ENCODE measurements around the gene AHR. TPM values are rescaled to one million over a fixed set of nuclear protein-coding genes. Genes with fewer than 3 reads are reported as not detected.
"Not testable (repeated sequence)": the region's sequence is repeated elsewhere in the genome, so short reads cannot be mapped to it uniquely, and the experiment has no call there.

The AHR gene
- total RNA-seq, 2 experiments from 2014 or later = 36.7 to 42.3 TPM

DNA sequence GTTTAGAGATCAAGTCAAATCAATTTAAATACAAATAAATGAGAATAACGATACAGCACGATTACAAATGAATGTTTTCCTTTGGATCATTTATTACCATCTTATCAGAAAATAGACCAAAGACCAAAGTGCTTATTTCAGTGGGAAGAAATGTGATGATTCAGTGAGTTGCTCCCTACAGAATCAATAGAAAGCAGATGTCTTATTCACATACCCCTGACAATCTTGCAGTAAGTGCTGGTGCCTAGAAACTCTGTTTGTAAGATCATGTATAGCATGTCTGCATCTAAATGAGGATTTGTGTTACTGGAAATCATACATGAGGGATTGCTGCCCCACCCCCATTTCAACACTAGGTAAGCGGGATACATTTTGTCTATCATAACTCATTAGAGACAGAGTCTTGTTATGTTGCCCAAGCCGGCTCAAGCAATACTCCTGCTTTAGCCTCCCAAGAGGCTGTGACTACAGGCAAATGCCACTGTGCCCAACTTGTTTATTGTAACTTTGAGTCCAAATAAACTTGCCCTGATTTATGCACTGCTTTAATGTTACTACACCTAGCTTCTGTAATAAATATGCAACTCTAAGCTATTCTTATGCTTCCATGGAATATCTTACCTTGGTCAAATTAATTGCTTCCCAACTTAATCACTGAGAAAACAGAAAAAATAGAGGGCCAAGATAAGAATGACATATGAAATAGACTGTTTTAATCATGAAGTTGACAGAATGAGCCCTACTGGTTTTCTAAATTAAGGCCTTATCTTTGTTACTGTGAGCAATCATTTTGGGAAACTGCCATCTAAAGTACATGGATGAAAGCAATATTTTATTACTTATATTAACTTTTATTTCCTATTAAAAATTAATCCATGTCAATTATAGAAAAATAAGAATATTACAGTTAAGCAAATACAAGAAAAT is 82.5 kb downstream of the AHR start:
- Mint-ChIP-seq H3K9me3 (ENCODE audit: low read depth) (no peaks in the 10 kb centered on the region), H3K4me1 (no peaks in the 10 kb centered on the region), H3K27me3 (peaks cover 2% of the 10 kb centered on the region), H3K27ac (no peak overlapping the region), H3K36me3 (ENCODE audit: low read depth) (no peaks in the 10 kb centered on the region), H3K4me3 (no peak overlapping the region)
- DNase-seq (no peak), ATAC-seq (no peak)
- ChIA-PET CTCF (interaction anchor here (0.7 kb wide), 1 partner anchor 837 kb away, joined by 3 read pairs; no protein-coding TSS in a partner anchor), POLR2A (no interaction called here)
- intact Hi-C loops (cut with DNase I, micrococcal nuclease) = no loop called here

DNA sequence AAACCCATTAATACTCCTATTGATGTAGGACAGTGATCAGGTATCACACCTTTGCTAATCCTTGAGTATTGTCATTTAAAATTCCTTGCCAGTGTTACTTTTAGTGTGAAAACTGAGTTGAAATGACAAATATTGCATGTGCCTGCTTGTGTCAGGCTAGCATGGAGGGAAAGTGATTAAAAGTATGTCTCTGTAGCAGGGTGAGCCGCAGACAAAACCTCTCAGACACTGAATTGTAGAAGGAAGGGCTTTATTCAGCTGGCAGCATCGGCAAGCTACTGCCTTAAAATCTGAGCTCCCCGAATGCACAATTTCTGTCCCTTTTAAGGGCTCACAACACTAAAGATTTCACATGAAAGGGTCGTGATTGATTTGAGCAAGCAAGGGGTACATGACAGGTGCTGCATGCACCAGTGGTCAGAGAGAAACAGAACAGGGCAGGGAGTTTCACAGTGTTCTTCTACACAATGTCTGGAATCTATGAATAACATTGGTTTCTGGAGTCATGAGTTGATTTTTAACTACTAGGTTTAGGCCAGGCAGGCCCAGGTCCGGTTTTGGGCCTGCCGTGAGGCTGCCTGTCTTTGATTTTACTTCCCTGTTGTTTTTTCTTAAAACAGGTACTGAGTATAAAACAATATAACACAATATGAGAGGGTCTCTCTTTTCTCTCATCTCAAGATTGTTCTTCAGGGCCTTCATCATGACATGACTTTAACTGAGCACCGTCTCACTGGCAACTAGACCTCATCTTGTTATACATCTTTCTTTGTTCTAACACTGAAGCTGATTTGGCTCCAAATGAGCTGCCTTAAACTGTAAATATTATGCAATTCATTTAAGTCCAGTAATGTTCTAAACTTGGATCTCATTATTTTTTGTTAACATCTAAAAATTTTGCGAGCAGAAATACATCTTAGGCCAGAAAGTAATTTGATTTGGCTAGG is 84.2 kb downstream of the AHR start:
- CTCF ChIA-PET; H3K4me3 Mint-ChIP-seq; H3K36me3 Mint-ChIP-seq (ENCODE audit: low read depth); H3K27ac Mint-ChIP-seq; DNase-seq; intact Hi-C loops (cut with DNase I, micrococcal nuclease); H3K27me3 Mint-ChIP-seq; H3K9me3 Mint-ChIP-seq (ENCODE audit: low read depth); H3K4me1 Mint-ChIP-seq; ATAC-seq; POLR2A ChIA-PET: not testable (repeated sequence)

DNA sequence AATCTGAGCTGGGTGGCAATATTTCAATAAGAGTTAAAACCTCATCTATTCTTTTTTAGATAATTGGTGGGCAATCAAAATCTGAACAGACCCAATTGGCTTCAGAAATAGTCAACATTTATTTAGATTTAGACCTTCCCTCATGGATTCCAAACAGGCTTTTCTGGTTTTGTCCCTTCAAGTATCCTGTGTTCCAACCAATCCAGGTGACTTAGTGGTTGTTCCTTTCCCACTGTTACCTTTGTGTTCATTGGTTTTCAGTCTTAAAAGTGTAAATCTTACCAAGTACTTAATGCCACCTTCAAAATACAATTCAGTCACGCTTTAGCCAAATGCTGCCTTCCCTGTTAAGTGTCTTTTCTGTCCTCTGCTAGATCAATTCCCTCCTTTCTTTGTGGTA is 85.9 kb downstream of the AHR start:
- H3K36me3 Mint-ChIP-seq (ENCODE audit: low read depth) = no peaks in the 10 kb centered on the region
- no peak overlapping the region for H3K4me3 Mint-ChIP-seq
- CTCF ChIA-PET = no interaction called here
- no peaks in the 10 kb centered on the region for H3K9me3 Mint-ChIP-seq (ENCODE audit: low read depth)
- intact Hi-C loops (cut with DNase I, micrococcal nuclease) = no loop called here
- no peaks in the 10 kb centered on the region for H3K4me1 Mint-ChIP-seq
- H3K27ac Mint-ChIP-seq = no peak overlapping the region
- POLR2A ChIA-PET = no interaction called here
- ATAC-seq (no peak), DNase-seq (no peak)
- peaks cover 2% of the 10 kb centered on the region for H3K27me3 Mint-ChIP-seq

DNA sequence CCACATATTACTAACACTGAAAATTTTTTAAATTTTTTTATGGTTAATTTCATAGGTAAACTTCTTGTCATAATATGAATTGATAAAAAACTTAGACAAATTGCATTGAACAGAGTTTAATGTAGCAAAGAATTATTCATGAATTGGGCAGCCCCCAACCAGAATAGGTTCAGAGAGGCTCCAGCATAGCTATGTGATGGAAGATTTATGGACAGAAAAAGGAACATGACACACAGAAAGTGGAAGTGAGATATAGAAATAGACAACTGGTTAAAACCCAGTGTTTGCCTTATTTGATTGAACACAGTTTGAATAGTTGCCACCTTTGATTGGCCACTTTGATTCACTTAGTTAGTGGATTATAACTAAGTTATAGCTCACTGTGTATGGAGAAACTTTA is 87.2 kb downstream of the AHR start:
- no peak for DNase-seq
- H3K4me1 Mint-ChIP-seq = no peaks in the 10 kb centered on the region
- ChIA-PET CTCF (interaction anchor here (1.0 kb wide), 1 partner anchor 403 kb away, joined by 3 read pairs; no protein-coding TSS in a partner anchor), POLR2A (interaction anchor here (0.6 kb wide), 1 partner anchor 289 kb away, joined by 3 read pairs; no protein-coding TSS in a partner anchor)
- intact Hi-C loops (cut with DNase I, micrococcal nuclease) = no loop called here
- no peaks in the 10 kb centered on the region for H3K36me3 Mint-ChIP-seq (ENCODE audit: low read depth)
- no peak overlapping the region for H3K27ac Mint-ChIP-seq
- no peak overlapping the region for H3K4me3 Mint-ChIP-seq
- no peaks in the 10 kb centered on the region for H3K9me3 Mint-ChIP-seq (ENCODE audit: low read depth)
- ATAC-seq = no peak
- peaks cover 2% of the 10 kb centered on the region for H3K27me3 Mint-ChIP-seq

DNA sequence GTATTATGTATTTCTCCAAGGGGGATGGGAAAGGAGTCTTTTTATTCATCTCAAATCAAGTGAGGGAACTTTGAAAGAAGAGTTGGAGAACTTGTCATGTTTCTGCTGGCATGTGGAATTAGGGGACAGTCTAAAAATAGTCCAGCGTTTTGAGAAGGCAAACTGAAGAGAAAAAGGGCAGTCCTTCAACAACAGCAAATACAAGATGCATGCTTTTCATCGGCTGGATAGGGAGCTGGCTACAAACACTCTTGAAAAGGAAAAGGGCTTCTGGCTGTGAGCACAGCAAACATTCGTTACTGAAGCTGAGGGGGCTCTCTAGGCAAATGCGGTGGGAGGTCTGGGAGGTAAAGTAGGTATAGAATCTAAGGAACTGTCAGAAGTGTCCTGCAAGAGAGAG is 91.9 kb downstream of the AHR start:
- no peak overlapping the region for H3K27ac Mint-ChIP-seq
- intact Hi-C loops (cut with DNase I, micrococcal nuclease) = no loop called here
- ATAC-seq (no peak), DNase-seq (no peak)
- POLR2A ChIA-PET = no interaction called here
- peaks cover 10% of the 10 kb centered on the region for H3K27me3 Mint-ChIP-seq
- H3K4me1 Mint-ChIP-seq = no peaks in the 10 kb centered on the region
- H3K9me3 Mint-ChIP-seq (ENCODE audit: low read depth) = peaks cover 16% of the 10 kb centered on the region
- H3K36me3 Mint-ChIP-seq (ENCODE audit: low read depth) = peaks cover 2% of the 10 kb centered on the region
- no peak overlapping the region for H3K4me3 Mint-ChIP-seq
- CTCF ChIA-PET = no interaction called here

DNA sequence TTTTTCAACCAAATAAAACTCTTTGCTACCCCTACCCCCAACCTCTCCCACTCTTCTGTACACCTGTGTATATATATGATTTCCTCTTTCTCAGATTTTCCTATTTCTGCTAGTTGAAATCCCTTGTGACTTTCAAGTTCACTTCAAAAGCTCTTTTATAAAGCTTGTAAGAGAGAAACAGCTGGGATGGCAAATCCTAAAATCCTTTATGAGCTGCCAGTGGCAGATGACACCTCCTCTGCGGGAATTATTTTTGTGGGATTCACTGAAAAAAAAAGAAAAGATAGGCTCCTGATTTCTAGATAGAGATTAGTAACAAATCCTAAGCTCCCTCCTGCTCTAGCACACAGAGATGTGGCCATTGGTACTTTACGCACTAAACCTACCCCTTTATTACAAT is 92.9 kb downstream of the AHR start:
- ChIA-PET POLR2A (no interaction called here), CTCF (interaction anchor here (1.2 kb wide), 1 partner anchor 409 kb away, joined by 3 read pairs; no protein-coding TSS in a partner anchor)
- peaks cover 10% of the 10 kb centered on the region for H3K27me3 Mint-ChIP-seq
- no peak for DNase-seq
- no peaks in the 10 kb centered on the region for H3K4me1 Mint-ChIP-seq
- H3K9me3 Mint-ChIP-seq (ENCODE audit: low read depth) = peaks cover 16% of the 10 kb centered on the region
- ATAC-seq = no peak
- intact Hi-C loops (cut with DNase I, micrococcal nuclease) = no loop called here
- H3K36me3 Mint-ChIP-seq (ENCODE audit: low read depth) = peaks cover 2% of the 10 kb centered on the region
- H3K27ac Mint-ChIP-seq = no peak overlapping the region
- no peak overlapping the region for H3K4me3 Mint-ChIP-seq

DNA sequence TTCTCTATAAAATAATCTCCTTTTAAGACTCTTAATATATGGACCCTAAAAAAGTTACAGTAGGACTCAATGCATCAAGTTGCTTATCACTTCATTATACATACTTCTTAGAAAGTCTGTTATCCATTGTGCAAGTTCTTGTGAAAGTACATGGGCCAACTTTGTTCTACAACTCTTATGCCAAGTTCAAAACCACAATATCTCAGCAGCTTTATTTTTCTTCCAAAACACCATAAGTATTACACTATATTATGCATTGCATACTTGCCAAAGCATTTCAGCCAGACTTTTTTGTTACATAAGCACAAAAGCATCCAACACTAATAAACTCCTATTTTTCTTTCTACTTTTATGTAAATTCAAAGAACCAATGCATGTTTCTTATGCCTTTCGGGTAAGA is 94.4 kb downstream of the AHR start:
- DNase-seq = no peak
- intact Hi-C loops (cut with DNase I, micrococcal nuclease) = no loop called here
- peaks cover 10% of the 10 kb centered on the region for H3K27me3 Mint-ChIP-seq
- peaks cover 2% of the 10 kb centered on the region for H3K36me3 Mint-ChIP-seq (ENCODE audit: low read depth)
- H3K27ac Mint-ChIP-seq = no peak overlapping the region
- POLR2A ChIA-PET = no interaction called here
- CTCF ChIA-PET = no interaction called here
- ATAC-seq = no peak
- H3K4me1 Mint-ChIP-seq = no peaks in the 10 kb centered on the region
- no peak overlapping the region for H3K4me3 Mint-ChIP-seq
- peaks cover 16% of the 10 kb centered on the region for H3K9me3 Mint-ChIP-seq (ENCODE audit: low read depth)

DNA sequence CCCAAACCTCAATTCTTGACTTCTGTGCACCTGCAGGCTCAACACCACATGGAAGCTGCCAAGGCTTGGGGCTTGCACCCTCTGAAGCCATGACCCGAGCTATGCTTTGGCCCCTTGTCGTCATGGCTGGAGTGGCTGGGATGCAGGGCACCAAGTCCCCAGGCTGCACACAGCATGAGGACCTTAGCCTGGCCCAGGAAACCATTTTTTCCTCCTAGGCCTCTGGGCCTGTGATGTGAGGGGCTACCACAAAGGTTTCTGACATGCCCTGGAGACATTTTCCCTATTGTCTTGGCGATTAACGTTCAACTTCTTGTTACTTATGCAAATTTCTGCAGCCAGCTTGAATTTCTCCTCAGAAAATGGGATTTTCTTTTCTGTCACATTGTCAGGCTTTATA is 96.1 kb downstream of the AHR start:
- CTCF ChIA-PET; H3K4me3 Mint-ChIP-seq; H3K4me1 Mint-ChIP-seq; H3K36me3 Mint-ChIP-seq (ENCODE audit: low read depth); H3K27me3 Mint-ChIP-seq; ATAC-seq; DNase-seq; intact Hi-C loops (cut with DNase I, micrococcal nuclease); POLR2A ChIA-PET; H3K27ac Mint-ChIP-seq: not testable (repeated sequence)
- H3K9me3 Mint-ChIP-seq (ENCODE audit: low read depth) = peaks cover 16% of the 10 kb centered on the region

Measured in activated CD4-positive, alpha-beta T cell treated with anti-CD3 and anti-CD28 coated beads for 36 hours (primary cell).